H1 (cell line): ENCODE data around the gene ATP6V0D1. TPM values are rescaled to one million over a fixed set of nuclear protein-coding genes. Genes with fewer than 3 reads are reported as not detected.

Source experiments
- KDM1A ChIP-seq: fragments of 200-600, 300-600 bp; sonication (generic); IDR thresholded peaks from 2 replicates; pipeline ENCODE4 v1.7.1; 2016; ENCODE audit warnings: mild to moderate bottlenecking, low read length, borderline replicate concordance
- KDM5A ChIP-seq: fragments of 200-600 bp; IDR thresholded peaks from 2 replicates; pipeline ENCODE4 v1.7.1; 2012; ENCODE audit warnings: mild to moderate bottlenecking, low read length, inconsistent platforms, mixed read lengths
- SIRT6 ChIP-seq: IDR thresholded peaks from one replicate; pipeline ENCODE4 v1.7.1; 2012; ENCODE audit warnings: low read length, inconsistent platforms
- polyA plus RNA-seq, 7 experiments: library from polyadenylated mRNA; depleted of rRNA in 3 of 7; stranded (reverse) in 5 of 7; unstranded in 2 of 7; fragments of >200 nt in 5 of 7; fragments of 200-250 nt in 2 of 7; gene quantifications; 1 replicate in 5 of 7; 2 replicates in 1 of 7; 4 replicates in 1 of 7; pipeline versions ENCODE4 v1.2.1 to v1.2.3, GENCODE V29; 2011 to 2013; ENCODE audit warnings: missing spikeins in 2 of 7, mixed read lengths in 2 of 7
- total RNA-seq: library from RNA; stranded (reverse); fragmentation: NEBNext Ultra II Directional; extraction: Animal tissue kit (Norgen Biotek cat#: 25700); gene quantifications from 2 replicates; pipeline ENCODE4 v1.2.1, GENCODE V29; 2021

Gene ATP6V0D1
- total and polyA plus RNA-seq, 2 of the 8 experiments (the other 6 are each of a cell fraction or from before 2014, with no cell fraction given): 47.3 to 134 TPM

DNA sequence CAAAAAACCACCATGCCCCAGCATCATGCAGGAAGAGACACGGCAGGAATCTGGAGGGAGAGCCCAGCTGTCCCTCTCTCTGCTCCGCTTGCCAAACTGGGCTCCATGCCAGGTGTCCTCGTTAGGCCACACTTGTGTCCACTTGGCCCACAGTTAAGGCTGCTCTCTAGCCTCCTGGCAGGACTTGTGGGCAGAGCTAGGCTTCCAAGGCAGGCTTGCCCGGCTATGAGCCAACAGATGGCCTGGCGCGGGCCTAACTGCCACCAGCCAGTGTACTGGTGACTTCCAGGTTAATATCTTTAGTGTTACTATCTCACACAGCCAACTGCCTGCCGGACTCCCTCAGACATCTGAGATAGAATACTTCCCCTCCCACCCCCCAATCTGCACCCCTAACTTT lies 10.6 kb downstream of the ATP6V0D1 start (continued):
- TF ChIP-seq SIRT6 (no peak), KDM5A (no peak), KDM1A (no peak)
